Testis (tissue), 3 donors: ENCODE measurements around the gene TTBK1. TPM values are rescaled to one million over a fixed set of nuclear protein-coding genes. Genes with fewer than 3 reads are reported as not detected.

Experiments used
- DNase-seq: peaks from one replicate; pipeline ENCODE4 v3.0.0-alpha.2; 2019
- H3K27ac ChIP-seq, 2 donors: fragments of 200-600 bp; sonication (generic); one replicate each; pipeline ENCODE4 v1.5.1; 2019
- H3K27me3 ChIP-seq: fragments of 200-600 bp; sonication (generic); one replicate; pipeline ENCODE4 v1.5.1; 2019
- H3K36me3 ChIP-seq: fragments of 200-600 bp; sonication (generic); one replicate; pipeline ENCODE4 v1.5.1; 2017; ENCODE audit warnings: low read depth; ENCODE audit errors: missing control alignments
- H3K4me1 ChIP-seq: fragments of 200-600 bp; sonication (generic); one replicate; pipeline ENCODE4 v1.5.1; 2019
- H3K4me3 ChIP-seq, 2 donors: fragments of 200-600 bp; sonication (generic); one replicate each; pipeline ENCODE4 v1.5.1; 2017 to 2019
- H3K9me3 ChIP-seq: fragments of 200-600 bp; sonication (generic); one replicate; pipeline ENCODE4 v1.5.1; 2017
- POLR2A ChIP-seq: fragments of 450-650 bp; IDR thresholded peaks from one replicate; pipeline ENCODE4 v1.6.1; 2017; ENCODE audit warnings: antibody characterized with exemption, mild to moderate bottlenecking, moderate library complexity
- WGBS, 2 donors: methylation state at CpG; one replicate each; pipeline ENCODE4 v1.1.5; 2018; 5-methylcytosine and 5-hydroxymethylcytosine counted together
- intact Hi-C: fragments of 100-400 bp; cut with DNase I; formaldehyde crosslinking; loops from one replicate; pipeline ENCODE4 v1.15.1; 2023; ENCODE audit warnings: low total_unique reads
- polyA plus RNA-seq: library from polyadenylated mRNA; stranded (reverse); fragments of 350-450 nt; fragmentation: Illumina TruSeq; extraction: RNeasy Lipid Tissue Mini Kit (QIAGEN cat#74804); gene quantifications from one replicate; pipeline ENCODE4 v1.2.3, GENCODE V29; 2014; ENCODE audit warnings: low read depth, low replicate concordance; ENCODE audit not compliant: insufficient read depth
- total RNA-seq, 2 donors: library from RNA; depleted of rRNA; stranded (reverse); fragments of >200 nt; gene quantifications; one replicate each; pipeline ENCODE4 v1.2.3, GENCODE V29; 2016
- TF ChIP-seq, protein P1 (sequence below), 3 experiments: fragments of 450-650 bp in 2 of 3; fragments of 200-600 bp in 1 of 3; sonication (generic) in 1 of 3; IDR thresholded peaks; one replicate each; pipeline ENCODE4 v1.5.1; 2016 to 2019; ENCODE audit warnings: antibody characterized with exemption in 3 of 3, mild to moderate bottlenecking in 2 of 3, moderate library complexity in 1 of 3

TTBK1 gene
- total and polyA plus RNA-seq, 3 donors from 2014 or later, result 2.2 to 2.6 (median 2.3) TPM

GRCh38 chr6:43216200-43216599 is 27.1 kb upstream of the TTBK1 start:
- intact Hi-C loops, result no loop called here

GRCh38 chr6:43217351-43217750 is 25.9 kb upstream of the TTBK1 start:
- intact Hi-C loops, result no loop called here
- WGBS, 2 donors, result 88 to 93% methylated on average over 5 of the region's 5 CpGs
- Histone ChIP-seq H3K27me3 (no peaks in the 10 kb centered on the region), H3K9me3 (no peaks in the 10 kb centered on the region), H3K36me3 (no peaks in the 10 kb centered on the region), H3K4me3 (no peak overlapping the region), H3K4me1 (no peaks in the 10 kb centered on the region), H3K27ac (no peak overlapping the region)
- TF ChIP-seq POLR2A, result no peak
- TF ChIP-seq, protein P1, sequence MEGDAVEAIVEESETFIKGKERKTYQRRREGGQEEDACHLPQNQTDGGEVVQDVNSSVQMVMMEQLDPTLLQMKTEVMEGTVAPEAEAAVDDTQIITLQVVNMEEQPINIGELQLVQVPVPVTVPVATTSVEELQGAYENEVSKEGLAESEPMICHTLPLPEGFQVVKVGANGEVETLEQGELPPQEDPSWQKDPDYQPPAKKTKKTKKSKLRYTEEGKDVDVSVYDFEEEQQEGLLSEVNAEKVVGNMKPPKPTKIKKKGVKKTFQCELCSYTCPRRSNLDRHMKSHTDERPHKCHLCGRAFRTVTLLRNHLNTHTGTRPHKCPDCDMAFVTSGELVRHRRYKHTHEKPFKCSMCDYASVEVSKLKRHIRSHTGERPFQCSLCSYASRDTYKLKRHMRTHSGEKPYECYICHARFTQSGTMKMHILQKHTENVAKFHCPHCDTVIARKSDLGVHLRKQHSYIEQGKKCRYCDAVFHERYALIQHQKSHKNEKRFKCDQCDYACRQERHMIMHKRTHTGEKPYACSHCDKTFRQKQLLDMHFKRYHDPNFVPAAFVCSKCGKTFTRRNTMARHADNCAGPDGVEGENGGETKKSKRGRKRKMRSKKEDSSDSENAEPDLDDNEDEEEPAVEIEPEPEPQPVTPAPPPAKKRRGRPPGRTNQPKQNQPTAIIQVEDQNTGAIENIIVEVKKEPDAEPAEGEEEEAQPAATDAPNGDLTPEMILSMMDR (IDR thresholded peaks at IDR 0.05), result no peak
- no peak for DNase-seq

More at GRCh38 chr6:43216200-43216599, 27.1 kb upstream of the TTBK1 start:
- no peak overlapping the region for H3K27ac ChIP-seq
- H3K36me3 ChIP-seq, result no peaks in the 10 kb centered on the region
- no peaks in the 10 kb centered on the region for H3K9me3 ChIP-seq
- no peaks in the 10 kb centered on the region for H3K4me1 ChIP-seq
- H3K4me3 ChIP-seq, result no peak overlapping the region
- no peak for DNase-seq
- WGBS, 2 donors, result 92 to 94% methylated on average over 7 to 12 of the region's 12 CpGs
- TF ChIP-seq POLR2A, result no peak
- TF ChIP-seq, protein P1 (IDR thresholded peaks at IDR 0.05), result no peak
- H3K27me3 ChIP-seq, result no peaks in the 10 kb centered on the region

DNA sequence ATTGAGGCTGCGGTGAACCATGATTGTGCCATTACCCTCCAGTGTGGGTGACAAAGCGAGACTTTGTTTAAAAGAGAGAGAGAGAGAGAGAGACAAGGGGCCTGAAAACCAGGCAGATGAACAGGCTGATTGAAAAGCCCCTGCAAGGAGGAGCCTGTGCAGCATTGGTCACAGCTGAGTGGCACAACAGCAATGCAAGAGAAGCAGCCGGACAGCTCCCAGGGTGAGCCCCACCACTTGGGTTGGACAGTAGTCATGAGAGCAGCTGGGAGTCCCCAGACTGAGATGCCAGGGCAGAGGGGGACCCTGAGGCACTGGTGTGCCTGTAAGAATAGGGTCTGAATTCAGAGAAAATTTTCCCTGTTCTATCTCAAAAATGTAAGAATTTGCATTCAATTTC is 24.2 kb upstream of the TTBK1 start:
- no peaks in the 10 kb centered on the region for H3K36me3 ChIP-seq
- H3K27me3 ChIP-seq, result no peaks in the 10 kb centered on the region
- no peak for DNase-seq
- TF ChIP-seq, protein P1 (IDR thresholded peaks at IDR 0.05), result no peak
- no peak for TF ChIP-seq POLR2A
- H3K9me3 ChIP-seq, result no peaks in the 10 kb centered on the region
- no peak overlapping the region for H3K4me3 ChIP-seq
- 96 to 98% methylated on average over 3 of the region's 3 CpGs for WGBS, 2 donors
- H3K27ac ChIP-seq, result no peak overlapping the region
- H3K4me1 ChIP-seq, result no peaks in the 10 kb centered on the region
- intact Hi-C loops, result no loop called here

DNA sequence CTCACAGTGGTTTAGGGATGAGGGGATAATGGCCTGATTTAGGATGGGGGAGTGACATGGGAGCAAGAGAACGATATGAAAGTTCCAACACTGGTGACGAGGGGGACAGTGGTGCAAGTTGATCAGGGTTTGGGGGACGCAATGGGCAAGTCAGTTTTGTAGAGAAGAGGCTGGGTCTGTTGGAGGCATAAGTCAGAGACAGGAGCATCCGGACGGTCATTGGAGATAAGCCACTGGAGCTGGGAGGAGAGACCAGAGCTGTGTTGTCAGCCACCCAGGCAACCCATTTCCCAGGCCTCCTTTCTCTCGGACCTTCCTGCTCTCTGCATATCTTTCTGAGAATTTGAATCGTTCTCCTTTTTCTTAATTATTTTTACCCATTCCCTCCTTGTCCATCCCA is 23.5 kb upstream of the TTBK1 start:
- 89 to 93% methylated on average over 7 of the region's 7 CpGs for WGBS, 2 donors
- DNase-seq, result no peak
- intact Hi-C loops, result no loop called here
- no peak for TF ChIP-seq POLR2A
- TF ChIP-seq, protein P1 (IDR thresholded peaks at IDR 0.05), result no peak
- Histone ChIP-seq H3K27me3 (no peaks in the 10 kb centered on the region), H3K36me3 (no peaks in the 10 kb centered on the region), H3K4me1 (no peaks in the 10 kb centered on the region), H3K4me3 (no peak overlapping the region), H3K9me3 (no peaks in the 10 kb centered on the region), H3K27ac (no peak overlapping the region)

DNA sequence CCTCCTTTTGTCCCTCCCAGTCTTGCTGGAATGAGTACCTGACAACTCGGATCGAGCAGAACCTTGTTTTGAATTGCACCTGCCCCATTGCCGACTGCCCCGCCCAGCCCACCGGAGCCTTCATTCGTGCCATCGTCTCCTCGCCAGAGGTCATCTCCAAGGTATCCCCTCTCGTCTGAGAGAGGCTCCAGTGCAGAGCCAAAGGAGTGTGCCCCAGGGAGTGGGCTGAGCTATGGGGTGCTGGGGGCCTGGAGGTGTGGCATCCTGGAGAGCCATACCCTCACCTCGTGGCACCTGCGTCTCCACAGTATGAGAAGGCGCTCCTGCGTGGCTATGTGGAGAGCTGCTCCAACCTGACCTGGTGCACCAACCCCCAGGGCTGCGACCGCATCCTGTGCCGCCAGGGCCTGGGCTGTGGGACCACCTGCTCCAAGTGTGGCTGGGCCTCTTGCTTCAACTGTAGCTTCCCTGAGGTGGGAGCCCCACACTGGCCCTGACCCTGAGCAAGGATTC is 22.8 kb upstream of the TTBK1 start:
- DNase-seq, result no peak
- Histone ChIP-seq H3K4me3 (no peak overlapping the region), H3K27ac (no peak overlapping the region), H3K4me1 (no peaks in the 10 kb centered on the region), H3K36me3 (no peaks in the 10 kb centered on the region), H3K27me3 (no peaks in the 10 kb centered on the region), H3K9me3 (no peaks in the 10 kb centered on the region)
- WGBS, 2 donors, result 90 to 94% methylated on average over 5 to 16 of the region's 16 CpGs
- intact Hi-C loops, result no loop called here
- TF ChIP-seq, protein P1 (IDR thresholded peaks at IDR 0.05), result no peak
- no peak for TF ChIP-seq POLR2A
